OCI-LY3 (cell line): ENCODE measurements around the gene C11orf21.

Source experiments
- CTCF ChIP-seq: fragments of 200-600, 300-600 bp; sonication (generic); IDR thresholded peaks from 2 replicates; pipeline ENCODE4 v1.5.1; 2014; ENCODE audit warnings: antibody characterized with exemption, low read length, low read depth
- EZH2phosphoT487 ChIP-seq: fragments of 200-600 bp; shearing (Covaris generic); IDR thresholded peaks from 2 replicates; pipeline ENCODE4 v1.6.1; 2018; ENCODE audit warnings: antibody characterized with exemption, mixed run types, low read depth

DNA sequence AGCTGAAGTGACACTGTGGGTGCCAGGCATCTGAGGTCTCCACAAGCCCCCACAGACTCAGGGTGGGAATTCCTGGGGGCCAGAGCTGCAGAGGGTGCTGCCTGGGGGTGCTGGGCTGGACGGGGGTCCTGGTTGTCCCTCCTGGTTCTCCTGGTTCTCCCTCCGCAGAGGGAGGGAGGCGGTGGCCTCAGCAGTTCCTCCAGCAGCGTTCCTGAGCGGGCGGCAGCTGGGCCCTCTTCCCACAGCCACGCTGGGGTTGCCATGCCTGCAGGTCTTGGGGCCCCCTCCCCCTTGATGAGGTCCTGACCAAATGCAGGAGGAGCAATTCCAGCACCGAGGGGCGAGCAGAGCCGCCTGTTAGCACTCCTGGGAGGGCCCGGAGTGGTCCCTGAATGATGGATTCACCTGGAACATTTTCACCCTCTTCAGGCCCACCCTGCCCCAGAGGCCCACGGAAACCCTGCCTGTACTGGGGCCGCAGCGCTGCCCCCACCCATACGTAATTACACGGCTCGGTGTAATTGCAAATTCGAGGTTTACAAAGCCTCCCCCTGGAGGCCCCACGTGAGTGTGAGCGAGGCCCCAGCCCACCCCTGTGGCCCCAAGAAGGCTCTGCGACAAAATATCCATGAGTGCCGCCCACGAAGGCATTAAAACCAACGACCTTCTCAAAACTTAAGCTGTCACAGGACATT, 635 bp downstream of the C11orf21 start:
- TF ChIP-seq CTCF (no peak), EZH2phosphoT487 (no peak)
